AG09309 (cell line): Measurements from ENCODE around the gene LRP6.
"Not testable (repeated sequence)": the region's sequence is repeated elsewhere in the genome, so short reads cannot be mapped to it uniquely, and the experiment has no call there.

Experiments used
- DNase-seq: peaks from one replicate; pipeline ENCODE4 v3.0.0-alpha.2; 2010; ENCODE audit warnings: low read depth
- H3K4me3 ChIP-seq: 2 replicates; pipeline ENCODE4 v1.5.1; 2011; ENCODE audit warnings: mild to moderate bottlenecking, low read depth, low read length, moderate library complexity; ENCODE audit not compliant: control insufficient read depth
- TF ChIP-seq, protein P1 (sequence below): IDR thresholded peaks from 2 replicates; pipeline ENCODE4 v1.5.1; 2011; ENCODE audit warnings: mild to moderate bottlenecking, low read depth, low read length, inconsistent platforms; ENCODE audit not compliant: insufficient read depth, control insufficient read depth; ENCODE audit errors: missing control alignments

LRP6 gene

DNA sequence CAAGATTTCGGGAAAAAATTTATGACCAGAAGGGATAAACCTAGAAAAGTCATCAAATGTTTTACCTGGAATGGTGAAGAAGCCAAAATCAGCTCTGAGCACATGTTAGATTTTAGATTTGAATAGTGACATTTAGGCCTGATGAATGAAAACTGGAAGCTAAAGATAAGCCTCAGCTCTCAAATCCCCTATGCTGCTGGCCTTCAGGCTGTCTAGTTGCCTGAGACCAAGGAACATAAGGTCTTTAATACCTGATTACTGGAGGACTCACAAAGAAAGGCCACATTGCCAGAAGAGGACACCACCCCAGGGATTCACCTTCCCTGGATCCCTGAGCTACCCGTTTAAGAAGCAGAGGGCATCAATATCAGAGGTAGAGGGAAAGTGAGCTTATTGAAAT is 139.5 kb downstream of the LRP6 start:
- TF ChIP-seq, protein P1, sequence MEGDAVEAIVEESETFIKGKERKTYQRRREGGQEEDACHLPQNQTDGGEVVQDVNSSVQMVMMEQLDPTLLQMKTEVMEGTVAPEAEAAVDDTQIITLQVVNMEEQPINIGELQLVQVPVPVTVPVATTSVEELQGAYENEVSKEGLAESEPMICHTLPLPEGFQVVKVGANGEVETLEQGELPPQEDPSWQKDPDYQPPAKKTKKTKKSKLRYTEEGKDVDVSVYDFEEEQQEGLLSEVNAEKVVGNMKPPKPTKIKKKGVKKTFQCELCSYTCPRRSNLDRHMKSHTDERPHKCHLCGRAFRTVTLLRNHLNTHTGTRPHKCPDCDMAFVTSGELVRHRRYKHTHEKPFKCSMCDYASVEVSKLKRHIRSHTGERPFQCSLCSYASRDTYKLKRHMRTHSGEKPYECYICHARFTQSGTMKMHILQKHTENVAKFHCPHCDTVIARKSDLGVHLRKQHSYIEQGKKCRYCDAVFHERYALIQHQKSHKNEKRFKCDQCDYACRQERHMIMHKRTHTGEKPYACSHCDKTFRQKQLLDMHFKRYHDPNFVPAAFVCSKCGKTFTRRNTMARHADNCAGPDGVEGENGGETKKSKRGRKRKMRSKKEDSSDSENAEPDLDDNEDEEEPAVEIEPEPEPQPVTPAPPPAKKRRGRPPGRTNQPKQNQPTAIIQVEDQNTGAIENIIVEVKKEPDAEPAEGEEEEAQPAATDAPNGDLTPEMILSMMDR, result no peak
- H3K4me3 ChIP-seq, result no peak overlapping the region
- no peak for DNase-seq

DNA sequence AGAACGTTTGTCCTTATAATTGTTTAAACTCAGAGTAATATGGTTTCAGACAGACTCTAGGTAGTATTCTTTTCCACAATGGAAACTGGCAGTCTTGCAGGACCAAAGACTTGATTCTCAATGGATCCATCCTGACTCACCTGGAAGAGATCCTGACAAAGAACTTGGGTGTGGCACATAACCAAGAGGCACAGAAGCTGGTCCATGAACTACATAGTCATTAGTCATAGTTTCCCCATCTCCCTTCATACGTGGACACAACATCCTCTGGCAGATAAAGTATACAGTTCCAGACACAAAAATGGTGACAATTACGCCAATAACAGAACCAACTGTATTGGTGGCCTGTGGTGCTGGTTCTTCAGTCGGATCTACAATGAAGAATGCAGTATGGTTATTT is 140.3 kb downstream of the LRP6 start:
- no peak overlapping the region for H3K4me3 ChIP-seq
- no peak for DNase-seq
- TF ChIP-seq, protein P1, result no peak

DNA sequence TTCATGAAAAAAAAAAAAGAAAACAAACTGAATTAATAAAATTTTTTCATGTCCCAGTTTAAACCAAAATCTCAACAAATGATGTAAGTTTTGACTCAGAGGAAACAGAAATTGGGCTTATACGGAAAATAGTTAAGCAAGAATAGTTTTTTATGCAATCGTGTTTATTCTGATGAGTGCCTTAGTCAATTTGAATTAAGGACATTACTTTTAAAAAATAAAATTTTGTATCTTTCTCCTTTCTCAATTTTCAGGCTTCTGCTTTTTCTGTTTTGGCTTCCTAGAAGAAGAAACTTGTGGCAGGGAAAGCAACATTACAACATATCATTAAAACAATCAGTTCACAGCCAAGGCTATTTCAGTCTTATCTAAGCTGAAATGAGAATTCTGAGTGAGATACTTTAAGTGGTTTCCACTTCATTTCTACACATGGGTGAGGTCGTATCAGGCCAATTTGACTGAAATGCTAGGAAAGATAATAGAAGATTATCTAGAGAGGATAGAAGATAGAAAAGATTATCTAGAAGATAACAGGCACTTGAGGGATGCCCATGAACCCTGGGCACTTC is 143.7 kb downstream of the LRP6 start:
- H3K4me3 ChIP-seq, result no peak overlapping the region
- TF ChIP-seq, protein P1, result no peak
- DNase-seq, result no peak

DNA sequence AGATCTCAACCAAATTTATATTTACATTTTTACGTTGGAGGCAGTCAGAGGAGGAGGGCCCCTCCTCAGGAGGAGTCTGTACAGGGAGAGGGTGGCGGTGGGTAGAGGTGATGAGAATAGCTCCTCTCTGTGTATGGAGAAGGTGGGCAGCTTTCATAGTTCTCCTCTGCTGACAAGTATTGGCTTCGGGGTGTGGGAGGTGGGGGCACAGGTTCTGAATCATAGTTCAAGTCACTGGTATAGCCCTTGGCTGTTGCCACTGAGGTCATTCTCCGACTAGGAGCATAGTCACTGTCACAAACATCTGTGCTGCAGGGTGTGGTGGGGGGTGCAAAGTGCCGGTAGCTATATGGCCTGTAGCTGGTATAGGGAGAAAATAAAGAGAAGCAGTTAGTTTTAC is 145.8 kb downstream of the LRP6 start:
- no peak overlapping the region for H3K4me3 ChIP-seq
- TF ChIP-seq, protein P1, result no peak
- DNase-seq, result no peak

DNA sequence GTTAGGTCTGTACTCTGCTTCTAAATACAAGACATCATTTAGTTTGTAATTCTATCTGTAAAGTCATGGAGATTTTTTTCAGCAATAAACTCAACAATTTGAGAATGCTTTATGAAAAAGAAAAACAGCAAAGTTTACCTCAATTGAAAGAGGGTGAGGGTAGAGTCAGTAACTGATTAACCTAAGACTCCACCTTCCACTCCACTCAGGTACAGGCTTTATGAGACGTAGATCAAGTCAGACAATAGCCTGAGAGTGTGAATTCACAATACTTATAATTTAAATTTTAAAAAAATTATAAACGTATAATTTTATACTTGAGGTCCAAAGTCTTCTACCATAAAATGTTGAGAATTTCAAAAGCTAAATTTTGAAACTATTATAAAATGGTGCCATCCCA is 150.2 kb downstream of the LRP6 start:
- H3K4me3 ChIP-seq, result no peak overlapping the region
- TF ChIP-seq, protein P1, result no peak
- DNase-seq, result no peak

DNA sequence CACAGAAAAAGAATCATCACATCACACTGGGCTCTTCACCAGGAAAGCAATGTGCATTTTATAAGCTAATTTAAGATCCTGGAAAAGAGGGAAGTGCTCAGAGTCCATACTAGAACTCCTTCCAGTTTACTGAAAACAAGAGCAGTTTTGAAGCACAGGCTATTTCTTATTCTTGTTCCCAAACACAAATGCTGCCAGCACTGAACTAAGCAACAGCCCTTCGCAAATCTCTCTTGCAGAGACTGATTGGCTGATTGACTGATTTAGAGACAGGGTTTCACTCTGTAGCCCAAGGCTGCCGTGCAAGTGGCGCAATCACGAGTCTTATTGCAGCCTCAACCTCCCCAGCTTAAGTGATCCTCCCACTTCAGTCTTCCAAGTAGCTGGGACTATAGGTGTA is 151.3 kb downstream of the LRP6 start:
- no peak for DNase-seq
- H3K4me3 ChIP-seq, result no peak overlapping the region
- TF ChIP-seq, protein P1, result no peak

DNA sequence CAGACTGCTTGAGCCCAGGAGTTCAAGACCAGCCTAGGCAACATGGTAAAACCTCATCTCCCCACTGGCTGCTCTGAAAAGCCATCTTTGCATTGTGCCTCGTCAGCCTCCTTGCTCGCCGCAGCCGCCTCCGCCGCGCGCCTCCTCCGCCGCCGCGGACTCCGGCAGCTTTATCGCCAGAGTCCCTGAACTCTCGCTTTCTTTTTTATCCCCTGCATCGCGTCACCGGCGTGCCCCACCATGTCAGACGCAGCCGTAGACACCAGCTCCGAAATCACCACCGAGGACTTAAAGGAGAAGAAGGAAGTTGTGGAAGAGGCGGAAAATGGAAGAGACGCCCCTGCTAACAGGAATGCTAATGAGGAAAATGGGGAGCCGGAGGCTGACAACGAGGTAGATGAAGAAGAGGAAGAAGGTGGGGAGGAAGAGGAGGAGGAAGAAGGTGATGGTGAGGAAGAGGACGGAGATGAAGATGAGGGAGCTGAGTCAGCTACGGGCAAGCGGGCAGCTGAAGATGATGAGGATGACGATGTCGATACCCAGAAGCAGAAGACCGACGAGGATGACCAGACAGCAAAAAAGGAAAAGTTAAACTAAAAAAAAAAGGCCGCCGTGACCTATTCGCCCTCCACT is 155.8 kb downstream of the LRP6 start:
- DNase-seq, H3K4me3 ChIP-seq: not testable (repeated sequence)
